HG03565 (cell line): ENCODE data around the gene NMT2.

ENCODE experiments used
- ATAC-seq: cut with Tn5 transposase; IDR thresholded peaks from one replicate; pipeline ENCODE4 v1.9.1; 2021; ENCODE audit warnings: mild to moderate bottlenecking, moderate library complexity; ENCODE audit not compliant: unreplicated experiment

The NMT2 gene

GRCh38 chr10:15182540-15183207 lies 14.2 kb upstream of the NMT2 start:
- ATAC-seq, result no peak

- ATAC-seq, result no peak
Observed at GRCh38 chr10:15181576-15182156, 13.2 kb upstream of the NMT2 start.

- no peak for ATAC-seq
Observed at GRCh38 chr10:15180736-15181135, 12.2 kb upstream of the NMT2 start.

- no peak for ATAC-seq
Observed at GRCh38 chr10:15176269-15176668, 7.8 kb upstream of the NMT2 start.

- no peak for ATAC-seq
Observed at GRCh38 chr10:15175587-15175986, 7.1 kb upstream of the NMT2 start.

GRCh38 chr10:15172306-15172840 lies 3.9 kb upstream of the NMT2 start:
- ATAC-seq, result no peak

GRCh38 chr10:15169555-15170401 lies 1.3 kb upstream of the NMT2 start:
- ATAC-seq, result no peak

- ATAC-seq, result peak; percentile 32
Observed at GRCh38 chr10:15168786-15169554, 477 bp upstream of the NMT2 start.

GRCh38 chr10:15167411-15168290 lies 842 bp downstream of the NMT2 start:
- peak; percentile 24 for ATAC-seq

- ATAC-seq, result no peak
Observed at GRCh38 chr10:15166325-15166724, 2.2 kb downstream of the NMT2 start.

GRCh38 chr10:15163253-15163828 lies 5.2 kb downstream of the NMT2 start:
- ATAC-seq, result no peak

- ATAC-seq, result no peak
Observed at GRCh38 chr10:15158972-15159371, 9.5 kb downstream of the NMT2 start.

- no peak for ATAC-seq
Observed at GRCh38 chr10:15158448-15158847, 10.0 kb downstream of the NMT2 start.

GRCh38 chr10:15155978-15156656 lies 12.4 kb downstream of the NMT2 start:
- no peak for ATAC-seq

GRCh38 chr10:15152556-15152955 lies 15.9 kb downstream of the NMT2 start:
- ATAC-seq, result no peak

- ATAC-seq, result no peak
Observed at GRCh38 chr10:15150563-15150962, 17.9 kb downstream of the NMT2 start.

- no peak for ATAC-seq
Observed at GRCh38 chr10:15149042-15149771, 19.3 kb downstream of the NMT2 start.

GRCh38 chr10:15147594-15148392 lies 20.7 kb downstream of the NMT2 start:
- ATAC-seq, result no peak
